GM12874 (cell line): Measurements from ENCODE around the gene MPP3.

ENCODE experiments used
- CTCF ChIP-seq: IDR thresholded peaks from 2 replicates; pipeline ENCODE4 v1.5.1; 2011; ENCODE audit warnings: low read depth, mild to moderate bottlenecking, control low read depth, low read length, moderate library complexity; ENCODE audit not compliant: insufficient read depth

MPP3 gene

GRCh38 chr17:43846963-43847371 is 14.0 kb upstream of the MPP3 start, which contains the start of gene CD300LG:
Gene CD300LG, plus strand, starts transcription at chr17:43847176. Its CDS starts 41 bp downstream, at chr17:43847217.
- no peak for TF ChIP-seq CTCF

GRCh38 chr17:43846221-43846712 is 13.3 kb upstream of the MPP3 start:
- TF ChIP-seq CTCF, result peak; percentile 98

- TF ChIP-seq CTCF, result no peak
These were observed 12.8 kb upstream of the MPP3 start for GRCh38 chr17:43845766-43846165.

- no peak for TF ChIP-seq CTCF
These were observed 11.3 kb upstream of the MPP3 start for GRCh38 chr17:43844241-43844640.

GRCh38 chr17:43842975-43843325 is 10.0 kb upstream of the MPP3 start:
- no peak for TF ChIP-seq CTCF

- TF ChIP-seq CTCF, result no peak
These were observed 8.3 kb upstream of the MPP3 start for GRCh38 chr17:43841282-43841681.

GRCh38 chr17:43840814-43841213 is 7.9 kb upstream of the MPP3 start:
- peak; percentile 21; the same call in 1 of the 2 replicates for TF ChIP-seq CTCF
